ENCODE data around the gene ESRRG.
A peak's percentile ranks its signal among the peaks of the same experiment; 100 is the strongest.

The ESRRG gene

DNA sequence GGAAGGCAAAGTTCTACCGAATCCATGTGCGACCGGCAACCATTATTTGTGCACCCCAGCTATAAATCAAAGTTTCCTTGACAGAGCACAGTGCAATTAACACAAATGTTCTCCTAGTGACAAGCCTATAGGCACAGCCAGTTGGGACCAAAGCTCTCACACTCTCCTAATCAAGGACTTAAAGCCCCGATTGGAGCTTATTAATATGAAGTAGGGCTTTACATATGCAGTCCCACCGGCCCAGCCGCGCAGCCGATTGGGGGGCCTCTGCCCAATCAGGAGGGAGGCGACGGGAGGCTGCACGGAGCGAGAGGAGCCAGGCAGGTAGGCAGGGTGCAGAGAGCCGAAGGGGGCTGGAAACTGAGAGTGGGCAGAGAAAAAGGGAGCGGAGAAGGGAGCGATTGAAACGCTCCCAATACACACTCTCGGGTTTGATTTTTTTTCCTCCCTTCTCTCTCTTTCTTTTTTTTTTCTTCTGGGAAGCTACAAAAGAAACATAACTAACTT lies at the start of gene ESRRG:
ESRRG (minus strand) TSS at position 156 of the 507 bp plus-strand sequence; CDS start at position 26, 130 bp downstream.
- Histone ChIP-seq H3K4me3 (peak within 1 kb of the TSS; percentile 76), H3K36me3 (ENCODE audit: insufficient read depth, low read length) (no peaks in the 10 kb centered on the region), H3K27ac (no peak within 1 kb of the TSS), H3K9ac (ENCODE audit: insufficient read length) (no peak within 1 kb of the TSS), H3K9me3 (ENCODE audit: low read depth, low read length) (no peaks in the 10 kb centered on the region)
- TF ChIP-seq FOXP2 (optimal IDR thresholded peaks at IDR 0.05; ENCODE audit: control extremely low read depth, extremely low read length, insufficient read depth): no peak
- DNase-seq (ENCODE audit: low read depth, low spot score): no peak

DNA sequence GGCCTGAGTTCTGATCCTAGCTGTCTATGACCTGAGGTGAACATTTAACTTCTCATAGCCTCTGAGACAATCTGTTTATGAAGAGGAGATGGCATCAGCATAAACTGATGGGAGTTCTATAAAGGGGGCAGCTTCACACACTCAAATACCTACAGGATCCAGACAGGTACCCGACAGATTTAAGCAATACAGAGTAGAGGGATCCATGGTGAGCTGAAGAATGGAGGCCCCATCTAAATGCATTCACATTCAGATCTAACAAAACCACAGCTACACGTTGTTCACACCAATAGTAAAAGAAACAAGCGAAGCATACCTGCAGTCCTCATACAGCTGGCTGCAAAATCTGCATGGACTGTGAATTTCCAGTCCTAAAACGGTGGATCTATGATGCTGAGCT lies 48.7 kb upstream of the ESRRG start:
- Histone ChIP-seq H3K27ac (no peak overlapping the region), H3K4me3 (no peak overlapping the region), H3K36me3 (ENCODE audit: insufficient read depth, low read length) (no peaks in the 10 kb centered on the region), H3K9ac (ENCODE audit: insufficient read length) (no peak overlapping the region), H3K9me3 (ENCODE audit: low read depth, low read length) (no peaks in the 10 kb centered on the region)
- TF ChIP-seq POLR2AphosphoS5 (IDR thresholded peaks at IDR 0.05; ENCODE audit: borderline replicate concordance, low read depth, low read length): no peak
- TF ChIP-seq FOXP2 (optimal IDR thresholded peaks at IDR 0.05; ENCODE audit: control extremely low read depth, extremely low read length, insufficient read depth): no peak
- no peak for TF ChIP-seq EZH2 (IDR thresholded peaks at IDR 0.05)
- no peak for DNase-seq (ENCODE audit: low read depth, low spot score)

DNA sequence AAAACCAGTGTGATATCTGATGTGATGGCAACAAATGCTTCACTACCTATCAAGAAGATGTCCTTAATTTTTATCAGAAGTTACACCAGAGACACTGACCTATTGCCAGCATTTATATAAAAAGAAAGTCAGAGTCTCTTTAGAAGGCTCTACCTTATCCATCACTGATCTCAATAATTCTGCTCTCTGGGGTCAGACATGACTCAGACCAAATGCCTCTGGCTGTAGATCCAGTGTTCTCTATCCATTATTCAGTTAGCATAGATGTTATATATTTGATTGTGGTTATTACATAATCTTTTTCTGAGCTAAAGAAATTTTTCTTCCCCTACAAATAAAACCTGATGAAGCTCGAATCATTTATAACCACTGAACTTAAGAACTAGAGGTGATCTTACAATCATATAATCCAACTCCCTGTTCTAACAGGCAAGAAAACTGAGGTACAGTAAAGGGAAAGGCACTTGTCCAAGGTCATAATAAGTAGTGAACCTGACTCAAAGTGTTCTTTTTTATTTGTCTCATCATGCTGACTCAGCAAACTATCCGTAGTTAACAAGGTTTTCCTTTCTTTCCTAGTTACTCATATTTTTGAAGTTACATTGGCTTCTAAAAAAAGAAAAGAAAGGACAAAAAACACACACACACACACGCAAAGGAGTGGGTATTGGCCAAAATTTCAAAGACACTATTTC lies 43.6 kb upstream of the ESRRG start:
- no peak for DNase-seq (ENCODE audit: low read depth, low spot score)
- TF ChIP-seq FOXP2 (optimal IDR thresholded peaks at IDR 0.05; ENCODE audit: control extremely low read depth, extremely low read length, insufficient read depth): no peak
- TF ChIP-seq EZH2 (IDR thresholded peaks at IDR 0.05): no peak
- TF ChIP-seq POLR2AphosphoS5 (IDR thresholded peaks at IDR 0.05; ENCODE audit: borderline replicate concordance, low read depth, low read length): no peak
- no peaks in the 10 kb centered on the region for H3K9me3 ChIP-seq (ENCODE audit: low read depth, low read length)
- H3K4me3 ChIP-seq: no peak overlapping the region
- no peaks in the 10 kb centered on the region for H3K36me3 ChIP-seq (ENCODE audit: insufficient read depth, low read length)
- no peak overlapping the region for H3K27ac ChIP-seq
- no peak overlapping the region for H3K9ac ChIP-seq (ENCODE audit: insufficient read length)

DNA sequence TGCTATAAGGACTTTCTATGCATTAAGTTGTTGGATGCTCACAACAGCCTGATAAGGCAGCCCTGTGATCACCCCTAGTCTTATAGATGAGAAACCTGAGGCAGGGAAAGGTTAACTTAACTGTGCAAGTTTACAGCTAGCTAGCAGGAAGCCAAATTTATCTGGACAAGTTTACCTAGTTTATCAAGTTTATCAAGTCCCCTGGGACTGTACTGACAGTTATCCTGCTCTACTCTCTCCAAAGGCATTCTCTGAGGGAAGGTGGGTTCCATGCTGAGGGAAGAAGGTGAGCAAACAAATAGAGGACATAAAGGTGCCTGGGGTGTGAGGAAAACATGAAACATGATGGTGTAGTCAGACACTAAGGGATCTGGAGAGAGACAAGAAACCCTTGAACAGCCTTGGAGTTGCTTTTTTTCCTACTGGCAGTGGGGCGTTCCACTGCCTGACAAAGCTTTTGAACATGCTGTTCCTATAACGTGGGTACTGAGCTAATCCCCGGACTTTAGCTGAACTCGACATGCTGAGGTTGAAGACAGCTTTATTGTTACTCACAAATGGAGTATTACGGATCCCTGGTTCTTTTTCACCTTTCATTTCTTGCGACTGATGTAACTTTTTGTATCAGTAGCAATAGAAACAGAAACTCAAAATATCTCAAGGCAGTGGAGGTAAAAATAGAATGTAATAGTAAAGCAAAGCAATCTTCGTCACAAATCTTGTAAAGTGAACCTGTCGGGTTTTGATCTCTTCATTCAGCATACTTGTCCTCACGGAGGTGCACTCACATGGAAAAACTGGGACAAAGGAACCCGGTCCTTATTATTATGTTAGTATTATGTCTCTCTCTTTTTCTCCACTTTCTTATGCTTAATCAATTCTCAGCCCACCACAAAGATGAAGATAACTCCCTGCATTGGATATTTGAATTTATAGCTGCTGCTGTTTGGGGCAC lies 42.4 kb upstream of the ESRRG start:
- Histone ChIP-seq H3K9ac (ENCODE audit: insufficient read length) (no peak overlapping the region), H3K27ac (no peak overlapping the region), H3K4me3 (no peak overlapping the region), H3K36me3 (ENCODE audit: insufficient read depth, low read length) (no peaks in the 10 kb centered on the region), H3K9me3 (ENCODE audit: low read depth, low read length) (no peaks in the 10 kb centered on the region)
- no peak for TF ChIP-seq POLR2AphosphoS5 (IDR thresholded peaks at IDR 0.05; ENCODE audit: borderline replicate concordance, low read depth, low read length)
- no peak for TF ChIP-seq EZH2 (IDR thresholded peaks at IDR 0.05)
- TF ChIP-seq FOXP2 (optimal IDR thresholded peaks at IDR 0.05; ENCODE audit: control extremely low read depth, extremely low read length, insufficient read depth): no peak
- DNase-seq (ENCODE audit: low read depth, low spot score): no peak

DNA sequence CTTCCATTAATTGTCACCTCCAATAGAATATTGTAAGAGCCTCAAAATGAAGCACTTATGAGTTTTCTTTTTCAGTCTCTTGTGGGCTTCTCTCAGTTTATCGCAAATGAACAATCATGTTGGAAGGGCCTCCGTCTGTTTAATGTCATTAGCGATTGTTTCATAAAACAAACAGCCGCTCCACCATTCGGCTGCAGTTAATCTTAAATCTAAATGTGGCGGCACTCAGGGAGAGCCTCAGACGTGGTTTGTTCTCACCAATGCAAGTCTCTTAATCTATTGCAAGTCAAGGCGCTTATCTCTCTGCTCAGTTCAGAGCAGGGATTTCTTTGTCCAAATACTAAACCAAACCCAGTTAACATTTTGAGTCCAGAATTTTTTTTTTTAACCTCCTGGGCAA lies 34.9 kb upstream of the ESRRG start:
- Histone ChIP-seq H3K9me3 (ENCODE audit: low read depth, low read length) (no peaks in the 10 kb centered on the region), H3K4me3 (no peak overlapping the region), H3K27ac (no peak overlapping the region), H3K9ac (ENCODE audit: insufficient read length) (no peak overlapping the region), H3K36me3 (ENCODE audit: insufficient read depth, low read length) (no peaks in the 10 kb centered on the region)
- DNase-seq (ENCODE audit: low read depth, low spot score): no peak
- TF ChIP-seq EZH2 (IDR thresholded peaks at IDR 0.05) (no peak), POLR2AphosphoS5 (IDR thresholded peaks at IDR 0.05; ENCODE audit: borderline replicate concordance, low read depth, low read length) (no peak), FOXP2 (optimal IDR thresholded peaks at IDR 0.05; ENCODE audit: control extremely low read depth, extremely low read length, insufficient read depth) (no peak)

DNA sequence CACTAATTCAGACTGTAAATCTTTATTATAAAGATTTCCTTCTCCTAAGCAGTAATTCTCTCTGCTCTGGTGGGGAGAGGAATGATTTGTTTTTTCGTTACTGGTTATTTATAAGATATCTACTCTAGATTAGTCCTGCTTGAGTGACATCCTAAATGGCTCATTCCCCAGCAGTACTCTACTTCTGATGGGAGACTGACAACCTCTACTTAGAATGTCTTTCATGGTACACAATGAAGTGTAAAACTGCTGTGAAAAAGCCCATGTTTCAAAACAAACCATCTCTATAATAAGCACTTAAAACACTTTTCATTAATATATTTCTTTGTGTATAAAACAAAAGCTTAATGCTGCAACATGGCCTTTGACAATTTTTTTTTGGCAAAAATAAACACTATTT lies 33.9 kb upstream of the ESRRG start:
- H3K9ac ChIP-seq (ENCODE audit: insufficient read length): no peak overlapping the region
- H3K27ac ChIP-seq: no peak overlapping the region
- no peak for DNase-seq (ENCODE audit: low read depth, low spot score)
- H3K9me3 ChIP-seq (ENCODE audit: low read depth, low read length): no peaks in the 10 kb centered on the region
- TF ChIP-seq FOXP2 (optimal IDR thresholded peaks at IDR 0.05; ENCODE audit: control extremely low read depth, extremely low read length, insufficient read depth): no peak
- TF ChIP-seq POLR2AphosphoS5 (IDR thresholded peaks at IDR 0.05; ENCODE audit: borderline replicate concordance, low read depth, low read length): no peak
- TF ChIP-seq EZH2 (IDR thresholded peaks at IDR 0.05): no peak
- H3K36me3 ChIP-seq (ENCODE audit: insufficient read depth, low read length): no peaks in the 10 kb centered on the region
- no peak overlapping the region for H3K4me3 ChIP-seq

DNA sequence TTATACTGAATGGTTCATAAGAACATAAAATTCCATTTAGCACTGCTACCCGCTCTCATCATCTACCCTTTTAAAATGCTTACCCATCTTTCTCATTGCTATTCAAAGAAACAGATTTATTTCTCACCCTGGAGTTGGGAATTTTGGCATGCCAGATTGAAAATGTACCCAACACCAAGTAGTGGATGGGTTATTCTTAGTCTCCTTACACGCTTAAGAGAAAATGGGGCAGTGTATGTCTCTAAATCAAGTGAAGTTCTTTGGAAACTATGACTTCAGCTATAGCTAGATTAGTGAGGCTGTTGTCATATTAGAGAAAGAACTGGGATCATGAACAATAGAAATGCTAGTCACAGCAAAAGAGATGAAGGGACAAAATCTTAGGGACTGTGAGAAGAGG lies 27.7 kb upstream of the ESRRG start:
- Histone ChIP-seq H3K36me3 (ENCODE audit: insufficient read depth, low read length) (no peaks in the 10 kb centered on the region), H3K4me3 (no peak overlapping the region), H3K9me3 (ENCODE audit: low read depth, low read length) (no peaks in the 10 kb centered on the region), H3K27ac (no peak overlapping the region), H3K9ac (ENCODE audit: insufficient read length) (no peak overlapping the region)
- DNase-seq (ENCODE audit: low read depth, low spot score): no peak
- no peak for TF ChIP-seq EZH2 (IDR thresholded peaks at IDR 0.05)
- TF ChIP-seq FOXP2 (optimal IDR thresholded peaks at IDR 0.05; ENCODE audit: control extremely low read depth, extremely low read length, insufficient read depth): no peak
- TF ChIP-seq POLR2AphosphoS5 (IDR thresholded peaks at IDR 0.05; ENCODE audit: borderline replicate concordance, low read depth, low read length): no peak

DNA sequence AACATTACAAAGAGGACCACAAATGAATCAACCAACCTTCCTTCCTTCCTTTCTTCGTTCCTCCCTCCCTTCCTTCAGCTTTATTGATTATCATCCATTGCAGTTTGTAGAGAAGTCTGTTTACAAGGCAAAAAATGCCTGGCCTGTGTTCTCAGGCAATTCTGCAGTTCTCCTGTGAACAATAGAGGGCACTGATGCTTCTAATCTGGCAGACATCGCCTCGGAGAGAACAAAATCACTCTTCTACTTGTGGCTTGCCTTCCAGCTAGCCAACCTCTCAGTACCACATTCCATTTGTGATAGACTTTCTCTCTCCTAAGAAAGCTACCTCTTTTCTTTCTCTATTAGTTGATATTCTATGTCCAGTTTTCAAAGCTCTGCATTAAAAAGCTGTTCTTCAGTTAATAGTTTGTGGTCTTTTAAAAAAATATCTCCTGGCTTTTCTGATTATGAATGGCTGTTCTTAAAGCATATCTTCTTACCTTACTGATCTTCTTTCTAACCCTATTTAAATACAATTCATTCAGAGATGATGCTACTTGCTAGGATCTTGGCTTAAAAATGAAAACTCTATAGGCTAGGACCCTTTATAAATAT lies 26.9 kb upstream of the ESRRG start:
- no peak overlapping the region for H3K9ac ChIP-seq (ENCODE audit: insufficient read length)
- H3K4me3 ChIP-seq: no peak overlapping the region
- peak; percentile 18 for DNase-seq (ENCODE audit: low read depth, low spot score)
- H3K9me3 ChIP-seq (ENCODE audit: low read depth, low read length): no peaks in the 10 kb centered on the region
- TF ChIP-seq EZH2 (IDR thresholded peaks at IDR 0.05): no peak
- TF ChIP-seq POLR2AphosphoS5 (IDR thresholded peaks at IDR 0.05; ENCODE audit: borderline replicate concordance, low read depth, low read length): no peak
- no peak for TF ChIP-seq FOXP2 (optimal IDR thresholded peaks at IDR 0.05; ENCODE audit: control extremely low read depth, extremely low read length, insufficient read depth)
- H3K36me3 ChIP-seq (ENCODE audit: insufficient read depth, low read length): no peaks in the 10 kb centered on the region
- no peak overlapping the region for H3K27ac ChIP-seq
